IMR-90 (cell line): Measurements from ENCODE around the gene ZSCAN12. TPM values are rescaled to one million over a fixed set of nuclear protein-coding genes. Genes with fewer than 3 reads are reported as not detected.

ENCODE experiments used
- ATAC-seq: fragments of 200-7000 bp; cut with Tn5 transposase; 2 replicates; pipeline ENCODE4 v1.9.1; 2020; ENCODE audit warnings: low read depth, mild to moderate bottlenecking, moderate library complexity
- BruUV-seq: library from RNA; stranded (reverse); fragments of 400-500 nt; replicated peaks from 2 replicates; lab custom pipeline; 2021; lab: Mats Ljungman, UMichigan
- CTCF ChIA-PET: fragments of 300-600 bp; formaldehyde crosslinking; extraction: SDS; loops from one replicate; lab custom pipeline; 2021; ENCODE audit warnings: antibody characterized with exemption; lab: Yijun Ruan, JAX
- POLR2A ChIA-PET: fragments of 300-600 bp; sonication (Branson Sonifier 250); formaldehyde crosslinking; loops from one replicate; lab custom pipeline; 2022; ENCODE audit warnings: antibody characterized with exemption; ENCODE audit not compliant: unreplicated experiment; lab: Charles Lee
- DNase-seq: peaks from one replicate; pipeline ENCODE4 v3.0.0; 2013
- H2AFZ ChIP-seq: replicated peaks from 2 replicates; pipeline ENCODE3; 2013; ENCODE audit warnings: low read length, mild to moderate bottlenecking; ENCODE audit not compliant: poor library complexity
- H2AK5ac ChIP-seq: 2 replicates; pipeline ENCODE4 v1.6.1; 2013; ENCODE audit warnings: low read depth, low read length, inconsistent platforms
- H2AK9ac ChIP-seq: replicated peaks from 2 replicates; pipeline ENCODE3; 2013; ENCODE audit warnings: mild to moderate bottlenecking, low read depth, low read length, moderate library complexity; ENCODE audit not compliant: poor library complexity
- H2BK120ac ChIP-seq: 2 replicates; pipeline ENCODE4 v1.6.1; 2013; ENCODE audit warnings: low read depth, low read length, inconsistent platforms
- H2BK15ac ChIP-seq: 3 replicates; pipeline ENCODE4 v1.6.1; 2013; ENCODE audit warnings: low read depth, low read length, inconsistent platforms
- H2BK20ac ChIP-seq: 2 replicates; pipeline ENCODE4 v1.6.1; 2013; ENCODE audit warnings: low read depth, mild to moderate bottlenecking, inconsistent platforms, low read length, moderate library complexity
- H2BK5ac ChIP-seq: 2 replicates; pipeline ENCODE4 v1.6.1; 2013; ENCODE audit warnings: mild to moderate bottlenecking, low read depth, low read length, inconsistent platforms; ENCODE audit not compliant: poor library complexity, severe bottlenecking
- H3K14ac ChIP-seq: replicated peaks from 2 replicates; pipeline ENCODE4 v1.6.1; 2013; ENCODE audit warnings: low read depth, low read length, inconsistent platforms
- H3K18ac ChIP-seq: 2 replicates; pipeline ENCODE4 v1.6.1; 2013; ENCODE audit warnings: low read depth, low read length, control low read depth
- H3K23ac ChIP-seq: 2 replicates; pipeline ENCODE4 v1.6.1; 2013; ENCODE audit warnings: low read depth, low read length, inconsistent platforms
- H3K27ac ChIP-seq: 2 replicates; pipeline ENCODE4 v1.5.1; 2013; ENCODE audit warnings: mild to moderate bottlenecking, control low read depth, low read length; ENCODE audit not compliant: insufficient read depth
- H3K27me3 ChIP-seq: 2 replicates; pipeline ENCODE4 v1.6.1; 2013; ENCODE audit warnings: low read length; ENCODE audit not compliant: control insufficient read depth, insufficient read depth
- H3K36me3 ChIP-seq: 2 replicates; pipeline ENCODE4 v1.6.1; 2013; ENCODE audit warnings: low read length, mixed read lengths; ENCODE audit not compliant: control insufficient read depth, insufficient read depth
- H3K4ac ChIP-seq: 2 replicates; pipeline ENCODE4 v1.6.1; 2013; ENCODE audit warnings: low read depth, low read length, inconsistent platforms
- H3K4me1 ChIP-seq: 2 replicates; pipeline ENCODE4 v1.6.1; 2013; ENCODE audit warnings: low read length, mixed read lengths; ENCODE audit not compliant: control insufficient read depth, insufficient read depth
- H3K4me2 ChIP-seq: 2 replicates; pipeline ENCODE4 v1.6.1; 2013; ENCODE audit warnings: low read depth, mild to moderate bottlenecking, control low read depth, low read length, moderate library complexity
- H3K4me3 ChIP-seq: 2 replicates; pipeline ENCODE4 v1.5.1; 2013; ENCODE audit warnings: low read depth, mild to moderate bottlenecking, control low read depth, low read length, moderate library complexity; ENCODE audit not compliant: insufficient read depth
- H3K56ac ChIP-seq: 2 replicates; pipeline ENCODE4 v1.6.1; 2013; ENCODE audit warnings: low read length, inconsistent platforms; ENCODE audit not compliant: insufficient read depth; ENCODE audit errors: extremely low read depth
- H3K79me1 ChIP-seq, 2 experiments: 2 replicates each; pipeline ENCODE4 v1.6.1; 2013; ENCODE audit warnings: low read length in 2 of 2, inconsistent platforms in 1 of 2, low read depth in 1 of 2
- H3K9ac ChIP-seq: 2 replicates; pipeline ENCODE4 v1.6.1; 2013; ENCODE audit warnings: low read depth, low read length, control low read depth
- H3K9me1 ChIP-seq: 2 replicates; pipeline ENCODE4 v1.6.1; 2013; ENCODE audit warnings: low read length, inconsistent platforms; ENCODE audit not compliant: insufficient read depth
- H3K9me3 ChIP-seq: 2 replicates; pipeline ENCODE4 v1.6.1; 2013; ENCODE audit warnings: low read length; ENCODE audit not compliant: control insufficient read depth, insufficient read depth
- H4K20me1 ChIP-seq: 2 replicates; pipeline ENCODE4 v1.6.1; 2013; ENCODE audit warnings: low read length, inconsistent platforms; ENCODE audit not compliant: insufficient read depth
- H4K5ac ChIP-seq: 2 replicates; pipeline ENCODE4 v1.6.1; 2013; ENCODE audit warnings: mild to moderate bottlenecking, low read depth, low read length, control low read depth
- H4K8ac ChIP-seq, 2 experiments: 2 replicates each; pipeline ENCODE4 v1.6.1; 2013; ENCODE audit warnings: low read depth in 2 of 2, low read length in 2 of 2, control low read depth in 1 of 2, inconsistent platforms in 1 of 2
- H4K91ac ChIP-seq: 2 replicates; pipeline ENCODE4 v1.6.1; 2013; ENCODE audit warnings: low read depth, low read length, inconsistent platforms; ENCODE audit not compliant: insufficient read depth
- BHLHE40 ChIP-seq: fragments of 150-350 bp; IDR thresholded peaks from 2 replicates; pipeline ENCODE4 v1.6.1; 2016; ENCODE audit warnings: mild to moderate bottlenecking, low read depth, low read length
- CEBPB ChIP-seq: IDR thresholded peaks from 2 replicates; pipeline ENCODE4 v1.6.1; 2012; ENCODE audit warnings: low read depth, low read length, improper control_type of control experiment
- FOS ChIP-seq: fragments of 150-350 bp; IDR thresholded peaks from 2 replicates; pipeline ENCODE4 v1.6.1; 2016; ENCODE audit warnings: low read depth, low read length
- NFE2L2 ChIP-seq: fragments of 150-350 bp; IDR thresholded peaks from 2 replicates; pipeline ENCODE4 v1.6.1; 2016; ENCODE audit warnings: low read depth, mild to moderate bottlenecking, low read length
- POLR2A ChIP-seq: IDR thresholded peaks from 2 replicates; pipeline ENCODE4 v1.6.1; 2012; ENCODE audit warnings: mild to moderate bottlenecking, low read depth, low read length
- RAD21 ChIP-seq: IDR thresholded peaks from 2 replicates; pipeline ENCODE4 v1.6.1; 2012; ENCODE audit warnings: low read length, improper control_type of control experiment
- RCOR1 ChIP-seq: IDR thresholded peaks from 2 replicates; pipeline ENCODE4 v1.6.1; 2012; ENCODE audit warnings: mild to moderate bottlenecking, low read length, improper control_type of control experiment; ENCODE audit not compliant: insufficient replicate concordance
- RFX5 ChIP-seq: IDR thresholded peaks from 2 replicates; pipeline ENCODE4 v1.8.0; 2012; ENCODE audit warnings: low read depth, mild to moderate bottlenecking, low read length, moderate library complexity
- SMC3 ChIP-seq: fragments of 150-350 bp; IDR thresholded peaks from 2 replicates; pipeline ENCODE4 v1.6.1; 2016; ENCODE audit warnings: low read depth, mild to moderate bottlenecking, antibody characterized with exemption, low read length, moderate library complexity
- WGBS, 2 experiments: methylation state at CpG; one replicate each; pipeline versions ENCODE4 v1.1.5 to v1.1.7; 2013; ENCODE audit warnings: missing lambda C conversion rate in 2 of 2; ENCODE audit not compliant: insufficient read length in 1 of 2; ENCODE audit errors: extremely low coverage in 2 of 2; 5-methylcytosine and 5-hydroxymethylcytosine counted together
- dilution Hi-C: fragments of 300-500 bp; cut with HindIII; formaldehyde crosslinking; loops from one replicate; pipeline ENCODE4 v1.14.3; 2018; ENCODE audit warnings: low sequenced_read_pairs; ENCODE audit not compliant: unreplicated experiment
- in situ Hi-C: fragments of 300-500 bp; cut with MboI; formaldehyde crosslinking; loops from 3 replicates; pipeline ENCODE4 v1.14.3; 2019; ENCODE audit warnings: low sequenced_read_pairs, inconsistent platforms, mixed read lengths
- intact Hi-C: fragments of 100-400 bp; cut with micrococcal nuclease; formaldehyde crosslinking; loops from 2 replicates; pipeline ENCODE4 v1.10.0; 2022
- polyA plus RNA-seq, 3 experiments: library from polyadenylated mRNA; depleted of rRNA; stranded (reverse); fragments of >200 nt; gene quantifications; 2 replicates each; pipeline ENCODE4 v1.2.3, GENCODE V29; 2012; ENCODE audit warnings: low replicate concordance in 1 of 3
- total RNA-seq: library from RNA; depleted of rRNA; stranded (reverse); fragments of >200 nt; gene quantifications from 2 replicates; pipeline ENCODE4 v1.2.3, GENCODE V29; 2012
- TF ChIP-seq, protein P1 (sequence below): fragments of 150-350 bp; IDR thresholded peaks from 2 replicates; pipeline ENCODE4 v1.6.1; 2017; ENCODE audit warnings: mild to moderate bottlenecking, antibody characterized with exemption, low read length, low read depth

Gene ZSCAN12
- total and polyA plus RNA-seq, 2 of the 4 experiments (the other 2 are of a cell fraction) = 2.0 to 6.5 TPM

DNA sequence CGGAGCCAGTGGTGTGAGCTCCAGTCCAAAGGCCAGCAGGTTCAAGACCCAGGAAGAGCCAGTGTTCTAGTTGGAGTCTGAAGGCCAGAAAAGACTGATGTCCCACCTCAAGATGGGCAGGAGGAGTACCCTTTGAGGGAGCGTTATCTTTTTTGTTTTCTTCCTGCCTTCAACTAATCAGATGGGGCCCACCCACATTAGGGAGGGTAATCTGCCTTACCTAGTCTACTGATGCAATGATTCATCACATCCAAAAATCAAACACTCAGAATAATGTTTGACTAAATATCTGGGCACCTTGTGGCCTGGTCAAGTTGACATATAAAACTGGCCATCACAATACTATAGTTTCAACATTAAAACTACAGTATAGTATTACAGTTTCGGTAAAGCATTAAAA is 30.1 kb downstream of the ZSCAN12 start:
- Histone ChIP-seq H3K18ac (no peak overlapping the region), H3K4me2 (no peak overlapping the region), H2BK20ac (no peak overlapping the region), H2AK9ac (no peak overlapping the region), H3K4me3 (no peak overlapping the region), H4K8ac (no peak overlapping the region), H3K36me3 (peaks cover 13% of the 10 kb centered on the region), H2BK5ac (no peak overlapping the region), H2BK15ac (no peak overlapping the region), H3K56ac (no peak overlapping the region), H3K4me1 (no peaks in the 10 kb centered on the region), H3K27me3 (no peaks in the 10 kb centered on the region), H3K14ac (no peak overlapping the region), H3K9me3 (no peaks in the 10 kb centered on the region), H4K91ac (no peak overlapping the region), H4K5ac (no peak overlapping the region), H3K27ac (no peak overlapping the region), H2AK5ac (no peak overlapping the region), H2BK120ac (no peak overlapping the region), H3K9me1 (no peaks in the 10 kb centered on the region), H4K20me1 (no peaks in the 10 kb centered on the region), H3K23ac (no peak overlapping the region), H3K4ac (no peak overlapping the region), H3K79me1 (no peaks in the 10 kb centered on the region; a peak in 1 of 4 replicates), H2AFZ (no peak overlapping the region), H3K9ac (no peak overlapping the region)
- in situ Hi-C loops = no loop called here
- TF ChIP-seq, protein P1, sequence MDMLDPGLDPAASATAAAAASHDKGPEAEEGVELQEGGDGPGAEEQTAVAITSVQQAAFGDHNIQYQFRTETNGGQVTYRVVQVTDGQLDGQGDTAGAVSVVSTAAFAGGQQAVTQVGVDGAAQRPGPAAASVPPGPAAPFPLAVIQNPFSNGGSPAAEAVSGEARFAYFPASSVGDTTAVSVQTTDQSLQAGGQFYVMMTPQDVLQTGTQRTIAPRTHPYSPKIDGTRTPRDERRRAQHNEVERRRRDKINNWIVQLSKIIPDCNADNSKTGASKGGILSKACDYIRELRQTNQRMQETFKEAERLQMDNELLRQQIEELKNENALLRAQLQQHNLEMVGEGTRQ = no peak
- TF ChIP-seq RAD21 (no peak), NFE2L2 (no peak), FOS (no peak), RFX5 (no peak), SMC3 (no peak), BHLHE40 (no peak), CEBPB (no peak), RCOR1 (no peak), POLR2A (no peak)
- no TSS peak for BruUV-seq
- DNase-seq (no peak), ATAC-seq (no peak)
- 100% methylated on average over 1 of the region's 3 CpGs; no CpG with 5 or more reads in 1 of the 2 experiments for WGBS, 2 experiments
- dilution Hi-C loops = no loop called here
- intact Hi-C loops = no loop called here
- ChIA-PET CTCF (no interaction called here), POLR2A (no interaction called here)
